ENCODE measurements around the gene ESF1. TPM values are rescaled to one million over a fixed set of nuclear protein-coding genes. Genes with fewer than 3 reads are reported as not detected.

ESF1 gene
- 10 to 100 TPM; 14.9 to 28.0 (median 16.5) TPM for total RNA-seq

DNA sequence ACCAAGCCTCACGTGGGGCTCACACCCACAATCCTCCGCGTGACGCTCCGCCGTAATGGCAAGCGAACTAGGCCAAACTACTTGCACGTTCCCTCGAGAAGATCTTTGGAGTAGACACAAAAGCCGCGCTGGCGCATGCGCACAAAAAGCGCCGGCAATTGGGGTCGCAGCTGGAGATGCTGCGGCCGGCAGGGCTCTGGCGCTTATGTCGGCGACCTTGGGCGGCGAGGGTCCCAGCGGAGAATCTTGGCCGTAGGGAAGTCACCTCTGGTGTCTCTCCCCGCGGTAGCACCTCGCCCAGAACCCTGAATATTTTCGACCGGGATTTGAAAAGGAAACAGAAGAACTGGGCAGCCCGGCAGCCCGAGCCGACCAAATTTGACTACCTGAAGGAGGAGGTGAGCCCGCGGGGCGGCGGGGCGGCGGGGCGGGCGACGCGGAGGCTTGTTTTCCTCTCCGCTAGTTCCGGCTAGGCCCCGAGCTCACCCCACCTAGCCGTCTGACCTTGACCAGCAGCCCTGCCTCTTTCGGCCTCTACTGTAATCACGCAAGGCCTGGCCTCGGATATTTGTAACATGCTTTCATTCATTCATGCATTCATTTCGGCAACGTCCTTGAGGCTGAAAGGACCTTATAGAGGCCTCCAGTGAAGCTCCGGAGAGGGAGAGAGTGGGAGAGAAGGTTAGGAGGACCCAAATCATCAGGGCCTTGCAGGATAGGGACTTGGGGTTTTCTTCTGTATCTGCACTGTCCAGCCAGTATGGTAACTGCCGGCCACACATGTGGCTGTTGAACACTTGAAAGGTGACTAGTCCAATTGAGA lies at the start of gene ESF1, which contains the start of gene NDUFAF5:
Gene ESF1 (minus strand): TSS at position 27 of the 823 bp plus-strand sequence. CDS start 1,779 bp downstream, outside the sequence.
Gene NDUFAF5 (plus strand): TSS at position 136 of the 823 bp plus-strand sequence. CDS start 41 bp downstream, at position 177.
- 0 to 1% methylated on average over 41 to 46 of the region's 54 CpGs for WGBS, 2 donors
- TF ChIP-seq EP300 (IDR thresholded peaks at IDR 0.05) (peak; percentile 55 to 97), POLR2A (IDR thresholded peaks at IDR 0.05) (peak in 1 of 2 donors; percentile 32), CTCF (IDR thresholded peaks at IDR 0.05) (peak in 1 of 5 experiments; percentile 40)
- peak within 1 kb of the TSS; percentile 75 to 98 (median 88) for H3K4me3 ChIP-seq
- H3K9me3 ChIP-seq, result no peaks in the 10 kb centered on the region
- H3K27me3 ChIP-seq, result no peaks in the 10 kb centered on the region
- peaks cover 0 to 35% (median 0%) of the 10 kb centered on the region in 3 donors for H3K36me3 ChIP-seq
- H3K27ac ChIP-seq, result peak within 1 kb of the TSS; percentile 87 to 91 (median 90)
- peaks cover 0 to 55% (median 24%) of the 10 kb centered on the region in 4 donors for H3K4me1 ChIP-seq
- DNase-seq (ENCODE audit: low spot score in 2 of 2), result peak; percentile 88 to 96

DNA sequence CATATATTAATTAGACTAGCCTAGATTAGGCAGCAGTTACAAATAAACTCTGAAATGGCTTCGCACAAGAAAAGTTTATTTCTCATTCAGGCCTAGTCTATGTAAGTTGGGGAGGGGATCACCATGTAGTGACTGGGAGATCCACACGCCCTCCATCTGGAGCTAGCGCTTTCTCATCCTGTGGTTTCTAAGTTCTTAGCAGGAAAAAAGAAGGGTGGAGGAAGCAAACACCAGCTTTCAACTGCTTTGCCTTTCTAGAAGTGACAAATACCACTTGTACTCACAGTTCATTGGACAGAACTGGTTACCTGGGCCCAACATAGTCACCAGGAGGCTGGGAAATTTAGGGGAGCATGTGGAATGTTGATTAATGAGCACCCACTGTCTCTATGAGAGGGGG lies 46.8 kb upstream of the ESF1 start:
- WGBS, 2 donors, result 84 to 85% methylated on average over 3 of the region's 3 CpGs
- H3K4me1 ChIP-seq, result no peaks in the 10 kb centered on the region
- H3K9me3 ChIP-seq, result no peaks in the 10 kb centered on the region
- no peak overlapping the region for H3K4me3 ChIP-seq
- H3K36me3 ChIP-seq, result no peaks in the 10 kb centered on the region
- no peak overlapping the region for H3K27ac ChIP-seq
- no peak for TF ChIP-seq CTCF (IDR thresholded peaks at IDR 0.05)
- TF ChIP-seq EP300 (IDR thresholded peaks at IDR 0.05), result no peak
- no peak for TF ChIP-seq POLR2A (IDR thresholded peaks at IDR 0.05)
- no peak for DNase-seq (ENCODE audit: low spot score in 2 of 2)
- H3K27me3 ChIP-seq, result no peaks in the 10 kb centered on the region

- H3K27me3 ChIP-seq, result no peaks in the 10 kb centered on the region
- H3K36me3 ChIP-seq, result peaks cover 0 to 9% (median 0%) of the 10 kb centered on the region in 3 donors
- H3K4me1 ChIP-seq, result no peaks in the 10 kb centered on the region
- DNase-seq (ENCODE audit: low spot score in 2 of 2), result no peak
- no peak overlapping the region for H3K4me3 ChIP-seq
- H3K27ac ChIP-seq, result no peak overlapping the region
- no peak for TF ChIP-seq CTCF (IDR thresholded peaks at IDR 0.05)
- TF ChIP-seq POLR2A (IDR thresholded peaks at IDR 0.05), result no peak
- TF ChIP-seq EP300 (IDR thresholded peaks at IDR 0.05), result no peak
- 81 to 83% methylated on average over 4 to 5 of the region's 5 CpGs for WGBS, 2 donors
- peaks cover 0 to 6% (median 0%) of the 10 kb centered on the region in 4 donors for H3K9me3 ChIP-seq
Measured at GRCh38 chr20:13825465-13825864, 40.7 kb upstream of the ESF1 start.

DNA sequence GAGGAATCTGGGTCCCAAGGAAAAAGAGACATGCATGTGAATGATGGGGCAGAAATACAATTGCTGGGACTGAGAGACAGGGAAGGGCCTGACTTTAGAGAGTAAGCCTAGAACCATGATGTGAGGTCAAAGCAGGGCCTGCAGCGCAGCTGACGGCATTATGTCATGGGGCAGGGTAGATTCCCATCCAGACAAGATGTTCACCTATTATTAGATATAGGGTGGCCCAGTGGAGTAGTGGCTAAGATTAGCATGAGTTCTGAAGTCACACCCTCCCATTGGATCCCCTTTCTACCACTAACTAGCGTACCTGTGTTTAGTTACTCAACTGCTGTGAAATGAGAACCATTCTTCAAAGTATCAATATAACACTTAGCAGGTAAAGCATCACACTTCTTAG lies 39.7 kb upstream of the ESF1 start:
- H3K27me3 ChIP-seq, result no peaks in the 10 kb centered on the region
- no peak for DNase-seq (ENCODE audit: low spot score in 2 of 2)
- 91 to 95% methylated on average over 3 of the region's 3 CpGs for WGBS, 2 donors

More for the DNA sequence above, 39.7 kb upstream of the ESF1 start:
- no peak overlapping the region for H3K4me3 ChIP-seq
- H3K36me3 ChIP-seq, result peaks cover 0 to 9% (median 0%) of the 10 kb centered on the region in 3 donors
- no peak overlapping the region for H3K27ac ChIP-seq
- TF ChIP-seq POLR2A (IDR thresholded peaks at IDR 0.05) (no peak), EP300 (IDR thresholded peaks at IDR 0.05) (no peak), CTCF (IDR thresholded peaks at IDR 0.05) (no peak)
- peaks cover 0 to 6% (median 0%) of the 10 kb centered on the region in 4 donors for H3K9me3 ChIP-seq
- H3K4me1 ChIP-seq, result no peaks in the 10 kb centered on the region
